Ovary (tissue), 3 donors: Measurements from ENCODE around the gene KIR2DL3.

Experiments used
- CTCF ChIP-seq, 3 donors: fragments of 450-650 bp in 2 of 3; fragments of 200-600 bp in 1 of 3; IDR thresholded peaks; one replicate each; pipeline versions ENCODE4 v1.5.1 to v1.8.0; 2016 to 2022; ENCODE audit warnings: antibody characterized with exemption in 3 of 3, mild to moderate bottlenecking in 1 of 3
- EP300 ChIP-seq: sonication (generic); formaldehyde crosslinking; IDR thresholded peaks from one replicate; pipeline ENCODE4 v1.6.1; 2017; ENCODE audit warnings: antibody characterized with exemption
- POLR2A ChIP-seq: fragments of 450-650 bp; IDR thresholded peaks from one replicate; pipeline ENCODE4 v1.6.1; 2017; ENCODE audit warnings: antibody characterized with exemption, mild to moderate bottlenecking, moderate library complexity
- donor health status: DM: no; HTN: no; CAD: no.

DNA sequence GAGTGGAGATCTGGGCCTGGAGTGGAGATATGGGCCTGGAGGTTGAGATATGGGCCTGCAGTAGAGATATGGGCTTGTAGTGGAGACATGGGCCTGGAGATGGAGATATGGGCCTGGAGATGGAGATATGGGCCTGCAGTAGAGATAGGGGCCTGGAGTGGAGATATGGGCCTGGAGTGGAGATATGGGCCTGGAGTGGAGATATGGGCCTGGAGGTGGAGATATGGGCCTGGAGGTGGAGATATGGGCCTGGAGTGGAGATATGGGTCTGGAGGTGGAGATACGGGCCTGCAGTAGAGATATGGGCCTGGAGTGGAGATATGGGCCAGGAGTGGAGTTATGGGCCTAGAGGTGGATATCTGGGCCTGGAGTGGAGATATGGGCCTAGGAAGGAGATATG is 402 bp downstream of the KIR2DL3 start:
- TF ChIP-seq CTCF (IDR thresholded peaks at IDR 0.05) (no peak), EP300 (no peak), POLR2A (no peak)
